Lower leg skin (tissue), 4 donors: Measurements from ENCODE around the gene COMP. TPM values are rescaled to one million over a fixed set of nuclear protein-coding genes. Genes with fewer than 3 reads are reported as not detected.

Source experiments
- DNase-seq, 2 donors: peaks; one replicate each; pipeline ENCODE4 v3.0.0-alpha.2; 2019; ENCODE audit warnings: low spot score in 2 of 2
- H3K4me3 ChIP-seq: fragments of 200-600 bp; sonication (generic); 2 replicates; pipeline ENCODE4 v1.5.1; 2017; ENCODE audit warnings: mild to moderate bottlenecking, low read depth; ENCODE audit not compliant: poor library complexity, severe bottlenecking
- CTCF ChIP-seq, 3 donors: fragments of 450-650 bp; IDR thresholded peaks; one replicate each; pipeline ENCODE4 v1.5.1; 2016; ENCODE audit warnings: antibody characterized with exemption in 3 of 3, mild to moderate bottlenecking in 3 of 3, moderate library complexity in 2 of 3
- POLR2A ChIP-seq, 2 donors: fragments of 450-650 bp; IDR thresholded peaks; one replicate each; pipeline ENCODE4 v1.6.1; 2016 to 2017; ENCODE audit warnings: antibody characterized with exemption in 2 of 2, mild to moderate bottlenecking in 1 of 2, moderate library complexity in 1 of 2
- WGBS, 2 donors: methylation state at CpG; one replicate each; pipeline ENCODE4 v1.1.5; 2018; 5-methylcytosine and 5-hydroxymethylcytosine counted together
- intact Hi-C: fragments of 100-400 bp; cut with DNase I; formaldehyde crosslinking; loops from one replicate; pipeline ENCODE4 v1.15.0; 2023; ENCODE audit warnings: low total_unique reads
- total RNA-seq, 4 donors: library from RNA; depleted of rRNA; stranded (reverse); fragments of >200 nt; gene quantifications; one replicate each; pipeline ENCODE4 v1.1.0, GENCODE V29; 2016

COMP gene
- total RNA-seq, 4 donors from 2014 or later, result 12.6 to 18.3 (median 14.9) TPM

- whole genome bisulfite sequencing, 2 donors, result 87 to 90% methylated on average over 21 to 30 of the region's 30 CpGs
- intact Hi-C loops, result loop anchor here (10.0 kb wide), 1 partner anchor 173 kb away; no protein-coding TSS in a partner anchor
- TF ChIP-seq CTCF (IDR thresholded peaks at IDR 0.05), result no peak
- TF ChIP-seq POLR2A (IDR thresholded peaks at IDR 0.05), result no peak
- no peak overlapping the region for H3K4me3 ChIP-seq
- no peak for DNase-seq
These were observed 22.9 kb downstream of the COMP start for GRCh38 chr19:18768046-18768771.

GRCh38 chr19:18765224-18765623 is 25.9 kb downstream of the COMP start:
- TF ChIP-seq CTCF (IDR thresholded peaks at IDR 0.05), result no peak
- TF ChIP-seq POLR2A (IDR thresholded peaks at IDR 0.05), result no peak
- H3K4me3 ChIP-seq, result no peak overlapping the region
- intact Hi-C loops, result loop anchor here (10.0 kb wide), 1 partner anchor 170 kb away; no protein-coding TSS in a partner anchor
- 55 to 83% methylated on average over 6 to 8 of the region's 8 CpGs for whole genome bisulfite sequencing, 2 donors
- DNase-seq, result no peak

- no peak for TF ChIP-seq POLR2A (IDR thresholded peaks at IDR 0.05)
- TF ChIP-seq CTCF (IDR thresholded peaks at IDR 0.05), result no peak
- no peak for DNase-seq
- intact Hi-C loops, result loop anchor here (10.0 kb wide), 1 partner anchor 170 kb away; no protein-coding TSS in a partner anchor
These were observed 26.5 kb downstream of the COMP start for GRCh38 chr19:18764591-18765051.

GRCh38 chr19:18763674-18764590 is 27.2 kb downstream of the COMP start:
- intact Hi-C loops, result loop anchor here (10.0 kb wide), 1 partner anchor 169 kb away; no protein-coding TSS in a partner anchor
- 51 to 60% methylated on average over 32 to 33 of the region's 41 CpGs for WGBS, 2 donors
- DNase-seq, result peak; percentile 67 to 91
- TF ChIP-seq POLR2A (IDR thresholded peaks at IDR 0.05), result no peak
- no peak for TF ChIP-seq CTCF (IDR thresholded peaks at IDR 0.05)
- no peak overlapping the region for H3K4me3 ChIP-seq

More at GRCh38 chr19:18764591-18765051, 26.5 kb downstream of the COMP start:
- 42 to 62% methylated on average over 4 of the region's 4 CpGs for WGBS, 2 donors
- no peak overlapping the region for H3K4me3 ChIP-seq

GRCh38 chr19:18762125-18763023 is 28.7 kb downstream of the COMP start:
- H3K4me3 ChIP-seq, result no peak overlapping the region
- peak; percentile 76 to 91 for DNase-seq
- TF ChIP-seq POLR2A (IDR thresholded peaks at IDR 0.05), result no peak
- no peak for TF ChIP-seq CTCF (IDR thresholded peaks at IDR 0.05)
- intact Hi-C loops, result loop anchor here (10.0 kb wide), 1 partner anchor 168 kb away; no protein-coding TSS in a partner anchor
- 37 to 50% methylated on average over 28 to 31 of the region's 35 CpGs for WGBS, 2 donors
